ENCODE results near the gene OSBPL7. TPM values are rescaled to one million over a fixed set of nuclear protein-coding genes. Genes with fewer than 3 reads are reported as not detected.

OSBPL7 gene
- polyA plus RNA-seq, 2 of the 4 experiments (the other 2 are of a cell fraction): 7.0 to 15.4 TPM

GRCh38 chr17:47831003-47831933, 9.7 kb upstream of the OSBPL7 start, which contains the start of the genes LRRC46 and MRPL10 (continued):
- TF ChIP-seq HOXA7 (CRISPR knock-in tag; IDR thresholded peaks at IDR 0.05) (no peak), RCOR1 (IDR thresholded peaks at IDR 0.05; ENCODE audit: low read depth, low read length) (no peak), MYC (IDR thresholded peaks at IDR 0.05; ENCODE audit: borderline replicate concordance, low read length) (no peak), SMC3 (IDR thresholded peaks at IDR 0.05) (no peak), ZC3H11A (IDR thresholded peaks at IDR 0.05) (no peak), KDM5A (IDR thresholded peaks at IDR 0.05) (peak; percentile 94), HEYL (CRISPR knock-in tag; IDR thresholded peaks at IDR 0.05) (no peak), FOSB (CRISPR knock-in tag; IDR thresholded peaks at IDR 0.05) (no peak), ATOH8 (CRISPR knock-in tag; IDR thresholded peaks at IDR 0.05; ENCODE audit: low read depth) (no peak), RAD21 (conservative IDR thresholded peaks at IDR 0.05 in 1 of 2, IDR thresholded peaks at IDR 0.05 in 1 of 2) (no peak; a peak in 1 of 5 replicates), MAFK (IDR thresholded peaks at IDR 0.05; ENCODE audit: partially characterized antibody) (no peak), PHF8 (IDR thresholded peaks at IDR 0.05; ENCODE audit: borderline replicate concordance, low read depth) (peak; percentile 67; the same call in 1 of the 2 replicates), RNF2 (IDR thresholded peaks at IDR 0.05; ENCODE audit: borderline replicate concordance, low read depth) (no peak), ESRRA (IDR thresholded peaks at IDR 0.05; ENCODE audit: borderline replicate concordance, low read length) (no peak), ZSCAN20 (CRISPR knock-in tag; IDR thresholded peaks at IDR 0.05) (no peak), EP300 (IDR thresholded peaks at IDR 0.05) (no peak), POLR2A (IDR thresholded peaks at IDR 0.05; ENCODE audit: low read length) (peak; percentile 96), SREBF2 (IDR thresholded peaks at IDR 0.05) (no peak), ZFP36 (IDR thresholded peaks at IDR 0.05; ENCODE audit: borderline replicate concordance, partially characterized antibody) (no peak)
- TF ChIP-seq, protein P1, sequence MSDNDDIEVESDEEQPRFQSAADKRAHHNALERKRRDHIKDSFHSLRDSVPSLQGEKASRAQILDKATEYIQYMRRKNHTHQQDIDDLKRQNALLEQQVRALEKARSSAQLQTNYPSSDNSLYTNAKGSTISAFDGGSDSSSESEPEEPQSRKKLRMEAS (IDR thresholded peaks at IDR 0.05): peak; percentile 86
- TF ChIP-seq, protein P2, sequence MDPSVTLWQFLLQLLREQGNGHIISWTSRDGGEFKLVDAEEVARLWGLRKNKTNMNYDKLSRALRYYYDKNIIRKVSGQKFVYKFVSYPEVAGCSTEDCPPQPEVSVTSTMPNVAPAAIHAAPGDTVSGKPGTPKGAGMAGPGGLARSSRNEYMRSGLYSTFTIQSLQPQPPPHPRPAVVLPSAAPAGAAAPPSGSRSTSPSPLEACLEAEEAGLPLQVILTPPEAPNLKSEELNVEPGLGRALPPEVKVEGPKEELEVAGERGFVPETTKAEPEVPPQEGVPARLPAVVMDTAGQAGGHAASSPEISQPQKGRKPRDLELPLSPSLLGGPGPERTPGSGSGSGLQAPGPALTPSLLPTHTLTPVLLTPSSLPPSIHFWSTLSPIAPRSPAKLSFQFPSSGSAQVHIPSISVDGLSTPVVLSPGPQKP (IDR thresholded peaks at IDR 0.05; ENCODE audit: low read depth, low read length): 0 out of 2 replicates have a peak, but pooled peaks have one; percentile 38
- TF ChIP-seq, protein P3, sequence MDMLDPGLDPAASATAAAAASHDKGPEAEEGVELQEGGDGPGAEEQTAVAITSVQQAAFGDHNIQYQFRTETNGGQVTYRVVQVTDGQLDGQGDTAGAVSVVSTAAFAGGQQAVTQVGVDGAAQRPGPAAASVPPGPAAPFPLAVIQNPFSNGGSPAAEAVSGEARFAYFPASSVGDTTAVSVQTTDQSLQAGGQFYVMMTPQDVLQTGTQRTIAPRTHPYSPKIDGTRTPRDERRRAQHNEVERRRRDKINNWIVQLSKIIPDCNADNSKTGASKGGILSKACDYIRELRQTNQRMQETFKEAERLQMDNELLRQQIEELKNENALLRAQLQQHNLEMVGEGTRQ (IDR thresholded peaks at IDR 0.05): no peak
- TF ChIP-seq, protein P4, sequence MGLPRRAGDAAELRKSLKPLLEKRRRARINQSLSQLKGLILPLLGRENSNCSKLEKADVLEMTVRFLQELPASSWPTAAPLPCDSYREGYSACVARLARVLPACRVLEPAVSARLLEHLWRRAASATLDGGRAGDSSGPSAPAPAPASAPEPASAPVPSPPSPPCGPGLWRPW (IDR thresholded peaks at IDR 0.05): no peak

GRCh38 chr17:47830396-47831002, 8.9 kb upstream of the OSBPL7 start:
- H3K9me3 ChIP-seq: no peaks in the 10 kb centered on the region
- H3K4me1 ChIP-seq: peaks cover 16% of the 10 kb centered on the region
- H3K27ac ChIP-seq: peak overlapping the region; percentile 83 to 88
- POLR2A ChIA-PET: interaction anchor here (0.7 to 1.7 kb wide), 4 partner anchors 8 to 181 kb away, joined by 3 to 58 read pairs (median 25); partner anchors contain the start of genes KPNB1, OSBPL7 and SP2
- FAIRE-seq (no peak), ATAC-seq (no peak), DNase-seq (ENCODE audit: low read depth in 1 of 2, low spot score in 1 of 2) (no peak)
- peak overlapping the region; percentile 82 for H3K4me2 ChIP-seq
- H3K4me3 ChIP-seq: peak overlapping the region; percentile 60
- CTCF ChIA-PET: interaction anchor here (0.8 to 36.3 kb wide), 9 partner anchors 8 to 149 kb away, joined by 3 to 1860 read pairs (median 11); partner anchors contain the start of genes CDK5RAP3, OSBPL7, SCRN2 and SP2
- TF ChIP-seq ATOH8 (CRISPR knock-in tag; IDR thresholded peaks at IDR 0.05; ENCODE audit: low read depth) (no peak), SMC3 (IDR thresholded peaks at IDR 0.05) (no peak), NFE2L2 (conservative IDR thresholded peaks at IDR 0.05; ENCODE audit: low read length) (no peak), HOXB13 (CRISPR knock-in tag; IDR thresholded peaks at IDR 0.05; ENCODE audit: low read depth) (no peak), PHF8 (IDR thresholded peaks at IDR 0.05; ENCODE audit: borderline replicate concordance, low read depth) (no peak)
- WGBS (ENCODE audit: missing lambda C conversion rate): 83% methylated on average over 18 of the region's 18 CpGs
